ENCODE data around the gene SLC35G3. TPM values are rescaled to one million over a fixed set of nuclear protein-coding genes. Genes with fewer than 3 reads are reported as not detected.
"Not testable (repeated sequence)": the region's sequence is repeated elsewhere in the genome, so short reads cannot be mapped to it uniquely, and the experiment has no call there.

SLC35G3 gene
- total RNA-seq: not detected in 2 replicates

DNA sequence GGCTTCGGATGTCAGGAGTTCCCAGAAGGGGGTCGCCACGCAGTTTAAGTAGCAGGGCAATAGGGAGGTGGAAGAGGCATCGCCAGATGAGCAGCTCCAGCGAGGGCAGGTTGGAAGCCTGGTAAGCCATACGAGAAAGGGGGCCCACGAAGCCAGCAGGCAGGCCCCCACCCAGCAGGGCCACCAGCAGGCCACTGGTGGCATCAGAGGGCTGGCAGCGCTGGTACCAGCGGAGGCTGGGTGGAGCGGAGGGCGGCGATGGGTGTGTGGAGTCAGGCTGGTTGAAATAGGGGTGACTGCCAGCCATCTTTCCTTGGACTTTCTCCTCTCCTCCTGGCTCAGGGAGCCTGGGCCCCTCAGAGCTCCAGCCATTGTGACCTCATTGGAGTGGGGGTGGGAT, at the start of gene SLC35G3:
TSS of gene SLC35G3 (minus strand) at position 393 of the 400 bp plus-strand sequence. CDS start at position 307, 86 bp downstream.
- DNase-seq (ENCODE audit: low spot score); H3K4me3 Mint-ChIP-seq (ENCODE audit: low read depth); H3K36me3 Mint-ChIP-seq (ENCODE audit: low read depth); H3K27ac Mint-ChIP-seq; intact Hi-C loops (cut with micrococcal nuclease); H3K4me1 Mint-ChIP-seq (ENCODE audit: low read depth); H3K27me3 Mint-ChIP-seq (ENCODE audit: low read depth): not testable (repeated sequence)
- peaks cover 17% of the 10 kb centered on the region for H3K9me3 Mint-ChIP-seq

- Mint-ChIP-seq H3K9me3 (no peaks in the 10 kb centered on the region), H3K36me3 (ENCODE audit: low read depth) (peaks cover 46% of the 10 kb centered on the region), H3K4me3 (ENCODE audit: low read depth) (peak overlapping the region; percentile 96), H3K27ac (peak overlapping the region; percentile 90), H3K27me3 (ENCODE audit: low read depth) (no peaks in the 10 kb centered on the region), H3K4me1 (ENCODE audit: low read depth) (peaks cover 61% of the 10 kb centered on the region)
- intact Hi-C loops (cut with micrococcal nuclease): loop anchor here (1.0 to 10.0 kb wide), 10 partner anchors 46 to 859 kb away; partner anchors contain the start of genes AP2B1, RFFL, SLFN11 and SLFN13
- DNase-seq (ENCODE audit: low spot score): peak; percentile 38
Observed at GRCh38 chr17:35243561-35244340, 49.6 kb upstream of the SLC35G3 start.

DNA sequence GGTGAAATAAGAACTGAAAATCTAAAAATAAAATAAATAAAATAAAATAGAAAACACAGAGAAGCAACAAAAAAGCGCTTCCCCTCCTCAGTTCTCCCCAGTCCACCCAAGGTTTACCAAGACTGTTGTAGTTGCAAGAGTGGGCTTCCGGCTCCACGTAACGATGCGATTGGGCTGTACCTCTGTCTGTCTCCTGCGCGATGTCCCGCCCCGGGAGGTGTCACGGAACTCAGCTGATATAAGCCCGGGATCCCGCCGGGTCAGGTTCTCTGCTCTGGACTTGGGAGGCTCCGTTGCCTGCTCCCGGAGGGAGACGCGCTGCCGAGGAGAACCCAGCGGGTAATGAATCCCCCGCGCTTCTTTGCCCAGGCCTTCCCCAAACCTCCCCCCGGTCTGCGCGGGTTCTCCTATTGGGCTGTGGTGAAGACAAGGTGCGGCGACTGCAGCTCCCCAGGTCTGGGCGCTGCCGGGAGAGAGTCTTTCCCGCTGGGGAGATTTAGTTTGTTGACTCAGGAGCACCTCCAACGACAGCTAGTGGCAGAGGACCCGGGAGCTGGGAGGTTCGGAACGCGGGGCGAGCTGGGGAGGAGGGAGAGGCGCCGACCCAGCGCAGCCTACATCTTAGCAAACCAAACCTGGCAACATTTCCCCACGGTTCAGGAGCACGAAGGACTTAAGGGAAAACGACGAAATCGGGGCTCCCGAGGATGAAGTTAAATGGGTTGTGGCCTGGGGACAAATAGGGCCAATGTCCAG, 48.8 kb upstream of the SLC35G3 start, which contains the start of gene SLFN5:
TSS of gene SLFN5 (plus strand) at position 268 of the 756 bp plus-strand sequence. CDS start 15,619 bp downstream, outside the sequence.
- DNase-seq (ENCODE audit: low spot score): peak; percentile 91
- Mint-ChIP-seq H3K9me3 (no peaks in the 10 kb centered on the region), H3K27me3 (ENCODE audit: low read depth) (no peaks in the 10 kb centered on the region), H3K36me3 (ENCODE audit: low read depth) (peaks cover 38% of the 10 kb centered on the region), H3K4me1 (ENCODE audit: low read depth) (peaks cover 63% of the 10 kb centered on the region), H3K27ac (peak within 1 kb of the TSS; percentile 96), H3K4me3 (ENCODE audit: low read depth) (peak within 1 kb of the TSS; percentile 96)
- intact Hi-C loops (cut with micrococcal nuclease): loop anchor here (1.0 to 10.0 kb wide), 9 partner anchors 29 to 858 kb away; partner anchors contain the start of genes AP2B1, RFFL, SLFN11 and SLFN13

DNA sequence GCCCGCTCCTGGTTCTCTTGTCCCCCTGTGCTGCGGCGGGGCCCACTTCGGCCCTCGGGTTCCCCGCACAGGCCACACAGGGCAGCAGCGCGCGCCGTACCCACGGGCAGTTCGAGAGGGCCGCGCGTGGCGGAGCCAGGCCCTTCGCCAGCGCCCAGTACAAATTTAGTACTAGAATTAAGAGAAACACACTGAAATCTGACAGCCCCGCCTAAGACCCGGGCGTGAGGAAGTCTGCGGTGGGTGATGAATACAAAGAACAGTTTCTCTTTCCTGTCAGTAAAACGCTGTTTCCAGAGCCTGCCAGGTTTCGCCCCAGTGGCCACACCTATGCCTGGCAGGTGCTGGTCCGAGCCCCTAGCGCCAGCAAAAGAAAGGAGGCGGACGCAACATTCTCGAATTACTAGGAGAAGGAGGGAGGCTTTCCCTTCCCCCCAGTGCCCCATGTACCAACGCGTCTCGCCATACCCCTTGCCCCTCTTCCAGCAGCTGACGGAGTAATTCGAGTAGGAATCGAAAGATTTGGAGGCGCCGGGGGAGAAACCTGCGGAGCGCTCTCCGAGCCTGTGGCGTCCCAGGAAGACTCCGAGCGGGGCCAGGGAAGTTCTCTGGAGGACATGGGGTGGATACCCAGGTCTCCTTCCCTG, 48.1 kb upstream of the SLC35G3 start:
- H3K27ac Mint-ChIP-seq: peak overlapping the region; percentile 96
- peaks cover 64% of the 10 kb centered on the region for H3K4me1 Mint-ChIP-seq (ENCODE audit: low read depth)
- intact Hi-C loops (cut with micrococcal nuclease): loop anchor here (1.0 to 10.0 kb wide), 8 partner anchors 28 to 857 kb away; partner anchors contain the start of genes AP2B1, RFFL, SLFN11 and SLFN13
- peaks cover 37% of the 10 kb centered on the region for H3K36me3 Mint-ChIP-seq (ENCODE audit: low read depth)
- peak overlapping the region; percentile 96 for H3K4me3 Mint-ChIP-seq (ENCODE audit: low read depth)
- DNase-seq (ENCODE audit: low spot score): peak; percentile 86
- no peaks in the 10 kb centered on the region for H3K9me3 Mint-ChIP-seq
- no peaks in the 10 kb centered on the region for H3K27me3 Mint-ChIP-seq (ENCODE audit: low read depth)

DNA sequence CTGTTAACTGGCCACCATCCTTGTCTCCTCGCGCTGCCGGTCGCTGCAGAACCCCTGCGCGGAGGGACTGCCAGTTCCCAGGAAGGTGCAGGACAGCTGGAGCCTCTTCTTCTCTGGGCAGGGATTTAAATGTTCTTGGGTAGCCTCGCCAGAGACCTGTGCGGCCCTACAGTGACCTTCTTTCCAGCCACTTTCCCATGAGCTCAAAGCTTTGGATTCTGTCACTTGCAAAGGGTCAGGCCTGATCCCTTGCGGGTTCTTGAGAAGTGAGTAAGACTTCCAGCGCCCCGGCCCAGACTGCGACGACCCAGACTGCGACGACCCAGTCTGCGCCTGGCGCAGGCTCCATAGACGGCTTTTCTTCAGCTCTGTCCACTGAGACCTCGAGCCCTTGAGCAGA, 47.3 kb upstream of the SLC35G3 start:
- DNase-seq (ENCODE audit: low spot score): no peak
- peaks cover 65% of the 10 kb centered on the region for H3K4me1 Mint-ChIP-seq (ENCODE audit: low read depth)
- H3K4me3 Mint-ChIP-seq (ENCODE audit: low read depth): peak overlapping the region; percentile 96
- no peaks in the 10 kb centered on the region for H3K27me3 Mint-ChIP-seq (ENCODE audit: low read depth)
- H3K27ac Mint-ChIP-seq: peak overlapping the region; percentile 96
- peaks cover 40% of the 10 kb centered on the region for H3K36me3 Mint-ChIP-seq (ENCODE audit: low read depth)
- peaks cover 4% of the 10 kb centered on the region for H3K9me3 Mint-ChIP-seq
- intact Hi-C loops (cut with micrococcal nuclease): loop anchor here (5.0 to 10.0 kb wide), 6 partner anchors 64 to 857 kb away; partner anchors contain the start of genes AP2B1, RFFL and SLFN13

GRCh38 chr17:35240861-35241260, 46.7 kb upstream of the SLC35G3 start:
- peak overlapping the region; percentile 96 for H3K4me3 Mint-ChIP-seq (ENCODE audit: low read depth)
- no peaks in the 10 kb centered on the region for H3K27me3 Mint-ChIP-seq (ENCODE audit: low read depth)
- H3K36me3 Mint-ChIP-seq (ENCODE audit: low read depth): peaks cover 40% of the 10 kb centered on the region
- peaks cover 71% of the 10 kb centered on the region for H3K4me1 Mint-ChIP-seq (ENCODE audit: low read depth)
- H3K9me3 Mint-ChIP-seq: peaks cover 4% of the 10 kb centered on the region
- intact Hi-C loops (cut with micrococcal nuclease): loop anchor here (5.0 to 10.0 kb wide), 6 partner anchors 64 to 856 kb away; partner anchors contain the start of genes AP2B1, RFFL and SLFN13
- no peak for DNase-seq (ENCODE audit: low spot score)
- peak overlapping the region; percentile 30 for H3K27ac Mint-ChIP-seq

GRCh38 chr17:35239823-35240222, 45.6 kb upstream of the SLC35G3 start:
- intact Hi-C loops (cut with micrococcal nuclease): loop anchor here (5.0 to 10.0 kb wide), 6 partner anchors 63 to 855 kb away; partner anchors contain the start of genes AP2B1, RFFL and SLFN13
- H3K9me3 Mint-ChIP-seq: peaks cover 4% of the 10 kb centered on the region
- peak overlapping the region; percentile 96 for H3K4me3 Mint-ChIP-seq (ENCODE audit: low read depth)
- H3K27me3 Mint-ChIP-seq (ENCODE audit: low read depth): no peaks in the 10 kb centered on the region
- H3K4me1 Mint-ChIP-seq (ENCODE audit: low read depth): peaks cover 67% of the 10 kb centered on the region
- peak overlapping the region; percentile 57 for H3K27ac Mint-ChIP-seq
- DNase-seq (ENCODE audit: low spot score): no peak
- H3K36me3 Mint-ChIP-seq (ENCODE audit: low read depth): peaks cover 32% of the 10 kb centered on the region

- no peak for DNase-seq (ENCODE audit: low spot score)
- H3K4me1 Mint-ChIP-seq (ENCODE audit: low read depth): peaks cover 58% of the 10 kb centered on the region
- H3K27me3 Mint-ChIP-seq (ENCODE audit: low read depth): no peaks in the 10 kb centered on the region
- H3K27ac Mint-ChIP-seq: peak overlapping the region; percentile 69
- peaks cover 28% of the 10 kb centered on the region for H3K36me3 Mint-ChIP-seq (ENCODE audit: low read depth)
- intact Hi-C loops (cut with micrococcal nuclease): no loop called here
- H3K4me3 Mint-ChIP-seq (ENCODE audit: low read depth): peak overlapping the region; percentile 42
- peaks cover 4% of the 10 kb centered on the region for H3K9me3 Mint-ChIP-seq
Observed at GRCh38 chr17:35238821-35239220, 44.6 kb upstream of the SLC35G3 start.

DNA sequence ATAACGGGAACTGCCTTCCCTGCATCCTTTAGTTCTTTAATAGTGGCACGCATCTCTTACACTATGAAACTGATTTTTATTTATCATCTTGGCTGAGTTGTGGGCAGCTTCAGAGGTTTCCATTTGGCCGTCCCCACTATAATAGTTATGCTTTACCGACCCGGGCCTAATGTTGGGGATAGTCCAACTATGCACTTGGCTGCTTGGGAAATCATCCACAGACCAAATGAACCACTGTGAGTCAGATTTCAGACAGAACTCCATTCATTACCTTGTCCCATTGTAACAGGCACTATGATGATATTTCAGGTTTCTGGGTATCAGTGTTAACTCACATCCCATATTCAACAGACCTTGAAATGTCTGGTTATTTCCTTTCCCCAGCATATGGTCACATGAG, 42.6 kb upstream of the SLC35G3 start:
- H3K4me3 Mint-ChIP-seq (ENCODE audit: low read depth): no peak overlapping the region
- peaks cover 4% of the 10 kb centered on the region for H3K9me3 Mint-ChIP-seq
- peaks cover 24% of the 10 kb centered on the region for H3K36me3 Mint-ChIP-seq (ENCODE audit: low read depth)
- H3K27me3 Mint-ChIP-seq (ENCODE audit: low read depth): no peaks in the 10 kb centered on the region
- peaks cover 55% of the 10 kb centered on the region for H3K4me1 Mint-ChIP-seq (ENCODE audit: low read depth)
- intact Hi-C loops (cut with micrococcal nuclease): no loop called here
- H3K27ac Mint-ChIP-seq: no peak overlapping the region
- DNase-seq (ENCODE audit: low spot score): no peak

GRCh38 chr17:35235917-35236316, 41.7 kb upstream of the SLC35G3 start:
- H3K36me3 Mint-ChIP-seq (ENCODE audit: low read depth): peaks cover 21% of the 10 kb centered on the region
- H3K4me3 Mint-ChIP-seq (ENCODE audit: low read depth): no peak overlapping the region
- H3K9me3 Mint-ChIP-seq: peaks cover 4% of the 10 kb centered on the region
- H3K27me3 Mint-ChIP-seq (ENCODE audit: low read depth): no peaks in the 10 kb centered on the region
- no peak for DNase-seq (ENCODE audit: low spot score)
- intact Hi-C loops (cut with micrococcal nuclease): no loop called here
- H3K4me1 Mint-ChIP-seq (ENCODE audit: low read depth): peaks cover 49% of the 10 kb centered on the region
- H3K27ac Mint-ChIP-seq: no peak overlapping the region

DNA sequence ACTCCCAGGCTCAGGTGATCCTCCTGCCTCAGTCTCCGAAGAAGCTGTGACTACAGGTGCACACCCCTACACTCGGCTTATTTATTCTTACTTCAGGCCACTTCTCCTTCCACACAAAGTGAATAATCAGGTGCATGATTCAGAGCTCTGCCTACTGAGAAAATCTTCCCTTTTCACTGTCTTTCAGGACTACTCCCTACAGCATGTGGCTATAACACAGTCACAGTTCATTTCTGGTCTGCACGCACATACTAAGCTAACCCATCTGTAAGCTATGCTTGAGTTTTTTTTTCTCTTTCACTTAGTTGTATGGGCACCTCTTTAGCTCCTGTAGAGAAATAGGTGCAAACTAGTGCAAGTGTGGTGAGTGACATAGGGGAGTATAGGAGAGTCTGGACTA, 41.1 kb upstream of the SLC35G3 start:
- H3K27me3 Mint-ChIP-seq (ENCODE audit: low read depth): no peaks in the 10 kb centered on the region
- peaks cover 48% of the 10 kb centered on the region for H3K4me1 Mint-ChIP-seq (ENCODE audit: low read depth)
- H3K9me3 Mint-ChIP-seq: peaks cover 4% of the 10 kb centered on the region
- peaks cover 21% of the 10 kb centered on the region for H3K36me3 Mint-ChIP-seq (ENCODE audit: low read depth)
- intact Hi-C loops (cut with micrococcal nuclease): no loop called here
- no peak for DNase-seq (ENCODE audit: low spot score)
- no peak overlapping the region for H3K27ac Mint-ChIP-seq
- H3K4me3 Mint-ChIP-seq (ENCODE audit: low read depth): no peak overlapping the region

DNA sequence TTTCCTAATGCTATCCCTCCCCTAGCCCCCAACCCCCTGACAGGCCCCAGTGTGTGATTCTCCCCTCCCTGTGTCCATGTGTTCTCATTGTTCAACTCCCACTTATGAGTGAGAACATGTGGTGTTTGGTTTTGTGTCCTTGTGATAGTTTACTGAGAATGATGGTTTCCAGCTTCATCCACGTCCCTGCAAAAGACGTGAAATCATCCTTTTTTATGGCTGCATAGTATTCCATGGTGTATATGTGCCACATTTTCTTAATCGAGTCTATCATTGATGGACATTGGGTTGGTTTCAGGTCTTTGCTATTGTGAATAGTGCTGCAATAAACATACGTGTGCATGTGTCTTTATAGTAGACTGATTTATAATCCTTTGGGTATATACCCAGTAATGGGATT, 40.1 kb upstream of the SLC35G3 start:
- intact Hi-C loops (cut with micrococcal nuclease); DNase-seq (ENCODE audit: low spot score); H3K27me3 Mint-ChIP-seq (ENCODE audit: low read depth); H3K4me3 Mint-ChIP-seq (ENCODE audit: low read depth); H3K27ac Mint-ChIP-seq: not testable (repeated sequence)
- Mint-ChIP-seq H3K4me1 (ENCODE audit: low read depth) (peaks cover 46% of the 10 kb centered on the region), H3K36me3 (ENCODE audit: low read depth) (peaks cover 22% of the 10 kb centered on the region), H3K9me3 (peaks cover 13% of the 10 kb centered on the region)

Measured in activated T-helper 2 cell treated with anti-CD3 and anti-CD28 coated beads, Interferon-gamma antibody, Interleukin-2, Interleukin-4, amounts not matched to agents 10 μg/mL and 5 μg/mL and 100 μg/mL, durations not matched to agents 14 hours and 24 hours and 36 hours (primary cell).